K562 (cell line): ENCODE results near the gene SLC22A3. TPM values are rescaled to one million over a fixed set of nuclear protein-coding genes. Genes with fewer than 3 reads are reported as not detected.
"Not testable (repeated sequence)": the region's sequence is repeated elsewhere in the genome, so short reads cannot be mapped to it uniquely, and the experiment has no call there.

Experiments
- ATAC-seq: fragments of 200-7000 bp; cut with Tn5 transposase; 3 replicates; pipeline ENCODE4 v1.9.1; 2020; ENCODE audit warnings: moderate library complexity
- BruUV-seq: library from RNA; stranded (reverse); fragments of 400-500 nt; replicated peaks from 2 replicates; lab custom pipeline; 2021; lab: Mats Ljungman, UMichigan
- CTCF ChIA-PET: fragments of 300-600 bp; formaldehyde crosslinking; extraction: SDS; loops from one replicate; lab custom pipeline; 2021; ENCODE audit warnings: low intra/inter-chr PET ratio; lab: Yijun Ruan, JAX
- POLR2A ChIA-PET: fragments of 300-600, 350-650 bp; sonication (Branson Sonifier 250); formaldehyde crosslinking; extraction: SDS; loops from one replicate; lab custom pipeline; 2021; ENCODE audit warnings: antibody characterized with exemption, inconsistent platforms; lab: Yijun Ruan, JAX
- DNase-seq, 4 experiments: peaks; one replicate each; pipeline versions ENCODE4 v3.0.0 to v3.0.0-alpha.2; 2011 to 2018; ENCODE audit warnings: low spot score in 3 of 4, mixed read lengths in 3 of 4; ENCODE audit errors: extremely low read depth in 1 of 4
- FAIRE-seq: peaks from 2 replicates; lab custom pipeline; 2011; peaks lifted over from hg19 to GRCh38; lab: Jason Lieb, UNC
- H2AFZ ChIP-seq: 2 replicates; pipeline ENCODE4 v1.6.0; 2011; ENCODE audit warnings: low read depth, low read length, control low read depth, inconsistent platforms
- H3K27ac ChIP-seq: fragments of 200-600 bp; 3 replicates; pipeline ENCODE4 v1.8.0; 2011; ENCODE audit warnings: low read depth, mild to moderate bottlenecking, control low read depth, inconsistent platforms, low read length, moderate library complexity, mixed read lengths; ENCODE audit errors: extremely low read depth
- H3K27me3 ChIP-seq, 2 experiments: fragments of 300-600 bp in 1 of 2; 2 replicates in 1 of 2; 3 replicates in 1 of 2; pipeline versions ENCODE4 v1.6.0 to v1.8.0; 2011; ENCODE audit warnings: inconsistent platforms in 2 of 2, low read length in 2 of 2, mild to moderate bottlenecking in 1 of 2, mixed read lengths in 1 of 2, moderate library complexity in 1 of 2; ENCODE audit not compliant: control insufficient read depth in 2 of 2, insufficient read depth in 2 of 2
- H3K36me3 ChIP-seq: fragments of 300-600 bp; 3 replicates; pipeline ENCODE4 v1.8.0; 2011; ENCODE audit warnings: mild to moderate bottlenecking, low read length, inconsistent platforms; ENCODE audit not compliant: control insufficient read depth, insufficient read depth
- H3K4me1 ChIP-seq, 2 experiments: fragments of 200-600 bp in 1 of 2; replicated peaks in 1 of 2; 2 replicates in 1 of 2; 3 replicates in 1 of 2; pipeline versions ENCODE4 v1.5.1 to v1.8.0; 2011; ENCODE audit warnings: inconsistent platforms in 2 of 2, low read length in 2 of 2, mild to moderate bottlenecking in 1 of 2, mixed read lengths in 1 of 2, moderate library complexity in 1 of 2; ENCODE audit not compliant: control insufficient read depth in 2 of 2, insufficient read depth in 2 of 2
- H3K4me2 ChIP-seq: 2 replicates; pipeline ENCODE4 v1.6.1; 2011; ENCODE audit warnings: low read length, control low read depth, inconsistent platforms, mixed read lengths; ENCODE audit not compliant: insufficient read depth
- H3K4me3 ChIP-seq: fragments of 200-600 bp; sonication (generic), shearing (Covaris generic); 2 replicates; pipeline ENCODE4 v1.5.1; 2016; ENCODE audit warnings: control low read depth, inconsistent platforms
- H3K79me2 ChIP-seq: fragments of 200-600 bp; 3 replicates; pipeline ENCODE4 v1.8.0; 2011; ENCODE audit warnings: low read length, inconsistent platforms; ENCODE audit not compliant: control insufficient read depth, insufficient read depth
- H3K9ac ChIP-seq, 2 experiments: 2 replicates each; pipeline versions ENCODE4 v1.6.0 to v1.6.1; 2011; ENCODE audit warnings: low read depth in 2 of 2, low read length in 2 of 2, control low read depth in 1 of 2, inconsistent platforms in 1 of 2, mild to moderate bottlenecking in 1 of 2, mixed read lengths in 1 of 2; ENCODE audit not compliant: insufficient read depth in 1 of 2
- H3K9me1 ChIP-seq: one replicate; pipeline ENCODE4 v1.6.0; 2011; ENCODE audit warnings: inconsistent platforms, mild to moderate bottlenecking, low read length, moderate library complexity; ENCODE audit not compliant: control insufficient read depth, insufficient read depth
- H3K9me3 ChIP-seq: replicated peaks from 2 replicates; pipeline ENCODE4 v1.5.1; 2011; ENCODE audit warnings: low read depth, low read length, inconsistent platforms; ENCODE audit not compliant: control insufficient read depth, insufficient read depth
- H4K20me1 ChIP-seq: replicated peaks from 2 replicates; pipeline ENCODE4 v1.6.1; 2011; ENCODE audit warnings: low read length, inconsistent platforms, mixed read lengths; ENCODE audit not compliant: control insufficient read depth, insufficient read depth
- E2F1 ChIP-seq: sonication (generic); formaldehyde crosslinking; IDR thresholded peaks from 2 replicates; pipeline ENCODE4 v1.8.1; 2023; ENCODE audit warnings: mild to moderate bottlenecking, missing genetic modification reagents, moderate library complexity
- ESRRB ChIP-seq: fragments of 250-450 bp; sonication (Bioruptor Pico); IDR thresholded peaks from 2 replicates; pipeline ENCODE4 v1.5.0; 2020; ENCODE audit warnings: mild to moderate bottlenecking, moderate library complexity, borderline replicate concordance
- SETDB1 ChIP-seq: IDR thresholded peaks from one replicate; pipeline ENCODE4 v1.6.1; 2012; ENCODE audit warnings: low read length, control low read depth, inconsistent platforms
- SRSF3 ChIP-seq: fragments of 200-400 bp; formaldehyde crosslinking; IDR thresholded peaks from 2 replicates; pipeline ENCODE4 v1.6.1; 2016; ENCODE audit warnings: mild to moderate bottlenecking, low read length, moderate library complexity; ENCODE audit not compliant: insufficient read depth
- ZNF395 ChIP-seq: fragments of 200-800 bp; sonication (Bioruptor generic); IDR thresholded peaks from 2 replicates; pipeline ENCODE4 v1.6.1; 2017; ENCODE audit warnings: missing genetic modification characterization, missing compliant biosample characterization
- WGBS: fragments of 100-300 bp; shearing (Covaris generic); methylation state at CpG from one replicate; pipeline ENCODE4 v1.1.6; 2016; ENCODE audit warnings: low coverage, mixed read lengths; ENCODE audit not compliant: insufficient coverage; ENCODE audit errors: missing lambda C conversion rate; 5-methylcytosine and 5-hydroxymethylcytosine counted together
- in situ Hi-C: fragments of 300-500 bp; cut with MboI; formaldehyde crosslinking; loops from 4 replicates; pipeline ENCODE4 v1.15.0; 2018; ENCODE audit warnings: inconsistent platforms, mixed read lengths
- intact Hi-C: fragments of 100-400 bp; cut with micrococcal nuclease; formaldehyde crosslinking; loops from 2 replicates; pipeline ENCODE4 v1.14.2; 2022
- polyA plus RNA-seq, 8 experiments: library from polyadenylated mRNA; depleted of rRNA in 4 of 8; stranded (reverse) in 5 of 8; unstranded in 3 of 8; fragments of >200 nt; fragmentation: Nextera tagmentation in 2 of 8; fragmentation: Illumina TruSeq in 1 of 8; extraction: Ambion mirVana in 2 of 8; extraction: Trizol in 1 of 8; gene quantifications; 2 replicates each; pipeline versions ENCODE4 v1.2.1 to v1.2.3, GENCODE V29; 2011 to 2014; ENCODE audit warnings: inconsistent platforms in 1 of 8, missing spikeins in 1 of 8
- total RNA-seq, 7 experiments: library from RNA; depleted of rRNA in 6 of 7; stranded (reverse); fragments of >200 nt in 6 of 7; fragmentation: Illumina TruSeq in 2 of 7; extraction: Trizol in 2 of 7; gene quantifications; 2 replicates each; pipeline versions ENCODE4 v1.2.1 to v1.2.3, GENCODE V29; 2011 to 2021; ENCODE audit warnings: low replicate concordance in 1 of 7

The SLC22A3 gene
- total and polyA plus RNA-seq, 9 of the 15 experiments (the other 6 are each of a cell fraction or from before 2014, with no cell fraction given), result not detected

GRCh38 chr6:160447350-160447749 is 99.2 kb downstream of the SLC22A3 start (continued):
- no peak for TF ChIP-seq ESRRB (CRISPR knock-in tag)
- TF ChIP-seq E2F1 (CRISPR knock-in tag), result no peak
- TF ChIP-seq SRSF3, result no peak
- TF ChIP-seq SETDB1, result no peak
- TF ChIP-seq ZNF395 (CRISPR knock-in tag), result no peak

DNA sequence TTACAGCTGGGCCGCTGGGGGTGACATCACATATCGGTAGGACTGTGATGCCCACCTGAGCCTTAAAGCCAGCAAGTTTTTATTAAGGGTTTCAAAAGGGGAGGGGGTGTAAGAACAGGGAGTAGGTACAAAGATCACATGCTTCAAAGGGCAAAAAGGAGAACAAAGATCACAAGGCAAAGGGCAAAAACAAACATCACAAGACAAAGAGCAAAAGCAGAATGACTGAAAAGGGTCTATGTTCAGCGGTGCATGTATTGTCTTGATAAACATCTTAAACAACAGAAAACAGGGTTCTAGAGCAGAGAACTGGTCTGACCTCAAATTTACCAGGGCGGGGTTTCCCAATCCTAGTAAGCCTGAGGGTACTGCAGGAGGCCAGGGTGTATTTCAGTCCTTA is 101.6 kb downstream of the SLC22A3 start:
- H4K20me1 ChIP-seq, H3K4me3 ChIP-seq, H2AFZ ChIP-seq, H3K27ac ChIP-seq, CTCF ChIA-PET, FAIRE-seq, DNase-seq, H3K4me1 ChIP-seq, H3K9me1 ChIP-seq, H3K4me2 ChIP-seq, H3K9ac ChIP-seq, H3K79me2 ChIP-seq, H3K9me3 ChIP-seq, BruUV-seq, ATAC-seq, H3K36me3 ChIP-seq, POLR2A ChIA-PET: not testable (repeated sequence)
- in situ Hi-C loops, result loop anchor here (10.0 kb wide), 1 partner anchor 585 kb away; no protein-coding TSS in a partner anchor
- WGBS, result 1% methylated on average over 4 of the region's 4 CpGs
- peaks cover 10 to 24% of the 10 kb centered on the region in 2 experiments for H3K27me3 ChIP-seq
- intact Hi-C loops, result loop anchor here (10.0 kb wide), 1 partner anchor 185 kb away; no protein-coding TSS in a partner anchor
